ENCODE measurements around the gene WDR5.
A peak's percentile ranks its signal among the peaks of the same experiment; 100 is the strongest.

WDR5 gene

GRCh38 chr9:134189470-134190231, 53.8 kb downstream of the WDR5 start:
- no peak for DNase-seq

GRCh38 chr9:134190232-134191121, 54.6 kb downstream of the WDR5 start:
- no peak for DNase-seq

GRCh38 chr9:134191455-134192209, 55.8 kb downstream of the WDR5 start:
- no peak for DNase-seq

GRCh38 chr9:134192311-134192950, 56.5 kb downstream of the WDR5 start:
- DNase-seq: no peak

GRCh38 chr9:134192951-134193731, 57.3 kb downstream of the WDR5 start:
- peak in 1 of 3 donors; percentile 26 for DNase-seq

GRCh38 chr9:134193912-134194535, 58.1 kb downstream of the WDR5 start:
- DNase-seq: no peak

- peak; percentile 37 to 58 (median 57) for DNase-seq
These were observed 59.7 kb downstream of the WDR5 start for GRCh38 chr9:134195558-134195957.

- DNase-seq: no peak
These were observed 61.0 kb downstream of the WDR5 start for GRCh38 chr9:134196911-134197310.

- DNase-seq: no peak
These were observed 62.9 kb downstream of the WDR5 start for GRCh38 chr9:134198791-134199190.

GRCh38 chr9:134200730-134201129, 64.8 kb downstream of the WDR5 start:
- DNase-seq: no peak

- no peak for DNase-seq
These were observed 67.3 kb downstream of the WDR5 start for GRCh38 chr9:134203224-134203623.

- no peak for DNase-seq
These were observed 68.2 kb downstream of the WDR5 start for GRCh38 chr9:134204041-134204440.

GRCh38 chr9:134204991-134205578, 69.2 kb downstream of the WDR5 start:
- DNase-seq: no peak

- peak in 2 of 3 donors; percentile 19 to 22 for DNase-seq
These were observed 69.9 kb downstream of the WDR5 start for GRCh38 chr9:134205672-134206310.

GRCh38 chr9:134206311-134207300, 70.7 kb downstream of the WDR5 start:
- no peak for DNase-seq

- no peak for DNase-seq
These were observed 72.5 kb downstream of the WDR5 start for GRCh38 chr9:134208310-134208841.

- DNase-seq: no peak
These were observed 73.3 kb downstream of the WDR5 start for GRCh38 chr9:134208981-134209725.
